GM12878 (cell line): ENCODE results near the gene SEC14L1. TPM values are rescaled to one million over a fixed set of nuclear protein-coding genes. Genes with fewer than 3 reads are reported as not detected.
A peak's percentile ranks its signal among the peaks of the same experiment; 100 is the strongest.

Experiments used
- BCL11A ChIP-seq: IDR thresholded peaks from 2 replicates; pipeline ENCODE4 v1.6.1; 2011; ENCODE audit warnings: low read depth, low read length
- CBX3 ChIP-seq: fragments of 200-600 bp; sonication (generic); IDR thresholded peaks from 2 replicates; pipeline ENCODE4 v1.6.1; 2016; ENCODE audit warnings: low read depth, borderline replicate concordance
- DPF2 ChIP-seq: fragments of 450-650 bp; IDR thresholded peaks from 2 replicates; pipeline ENCODE4 v1.6.1; 2017; ENCODE audit warnings: mild to moderate bottlenecking
- EED ChIP-seq: sonication (generic); IDR thresholded peaks from 2 replicates; pipeline ENCODE4 v1.6.1; 2016; ENCODE audit warnings: antibody characterized with exemption, low read depth
- ETV6 ChIP-seq, 2 experiments: fragments of 450-650 bp in 1 of 2; IDR thresholded peaks in 1 of 2; conservative IDR thresholded peaks in 1 of 2; 2 replicates each; pipeline ENCODE4 v1.6.1; 2014; ENCODE audit warnings: antibody characterized with exemption in 1 of 2, borderline replicate concordance in 1 of 2, low read depth in 1 of 2, mild to moderate bottlenecking in 1 of 2, moderate library complexity in 1 of 2
- FOXK2 ChIP-seq: fragments of 450-650 bp; IDR thresholded peaks from 2 replicates; pipeline ENCODE4 v1.6.1; 2017; ENCODE audit warnings: mild to moderate bottlenecking, moderate library complexity
- FOXM1 ChIP-seq: IDR thresholded peaks from 2 replicates; pipeline ENCODE4 v1.6.1; 2012; ENCODE audit warnings: low read depth, mild to moderate bottlenecking, inconsistent platforms, low read length, moderate library complexity
- HDAC2 ChIP-seq: fragments of 200-600 bp; sonication (generic); IDR thresholded peaks from 2 replicates; pipeline ENCODE4 v1.6.1; 2017
- MAX ChIP-seq: IDR thresholded peaks from 2 replicates; pipeline ENCODE4 v1.6.1; 2012; ENCODE audit warnings: low read depth, low read length, improper control_type of control experiment
- MTA3 ChIP-seq: IDR thresholded peaks from 2 replicates; pipeline ENCODE4 v1.6.1; 2012; ENCODE audit warnings: low read length, inconsistent platforms, borderline replicate concordance
- NFIC ChIP-seq: IDR thresholded peaks from 2 replicates; pipeline ENCODE4 v1.6.1; 2012; ENCODE audit warnings: low read depth, mild to moderate bottlenecking, inconsistent platforms, low read length, moderate library complexity
- PAX5 ChIP-seq: IDR thresholded peaks from 2 replicates; pipeline ENCODE4 v1.6.1; 2011; ENCODE audit warnings: low read depth, low read length, borderline replicate concordance
- PKNOX1 ChIP-seq: fragments of 450-650 bp; IDR thresholded peaks from 2 replicates; pipeline ENCODE4 v1.6.1; 2016; ENCODE audit warnings: mild to moderate bottlenecking
- RELA ChIP-seq: fragments of 450-650 bp; IDR thresholded peaks from 2 replicates; pipeline ENCODE4 v1.8.0; 2014; ENCODE audit warnings: borderline replicate concordance; ENCODE audit not compliant: partially characterized antibody
- RELB ChIP-seq: fragments of 450-650 bp; IDR thresholded peaks from 2 replicates; pipeline ENCODE4 v1.6.1; 2017; ENCODE audit warnings: low read depth, mild to moderate bottlenecking, moderate library complexity
- SMAD1 ChIP-seq: fragments of 450-650 bp; IDR thresholded peaks from 2 replicates; pipeline ENCODE4 v1.6.1; 2018; ENCODE audit warnings: mild to moderate bottlenecking, low read depth; ENCODE audit not compliant: partially characterized antibody
- SREBF2 ChIP-seq: IDR thresholded peaks from 2 replicates; pipeline ENCODE4 v1.6.1; 2012; ENCODE audit warnings: mild to moderate bottlenecking, low read length
- STAT3 ChIP-seq: IDR thresholded peaks from 2 replicates; pipeline ENCODE4 v1.6.1; 2011; ENCODE audit warnings: low read depth, low read length, improper control_type of control experiment
- SUZ12 ChIP-seq: fragments of 200-600 bp; sonication (generic); IDR thresholded peaks from one replicate; pipeline ENCODE4 v1.6.1; 2018; ENCODE audit warnings: antibody characterized with exemption, mild to moderate bottlenecking; ENCODE audit not compliant: unreplicated experiment
- TCF12 ChIP-seq: IDR thresholded peaks from 2 replicates; pipeline ENCODE4 v1.6.1; 2011; ENCODE audit warnings: low read depth, mild to moderate bottlenecking, low read length
- polyA plus RNA-seq, 11 experiments: library from polyadenylated mRNA; depleted of rRNA in 4 of 11; unstranded in 6 of 11; stranded (reverse) in 5 of 11; fragments of >200 nt; fragmentation: Nextera tagmentation in 4 of 11; fragmentation: Illumina TruSeq in 1 of 11; extraction: Ambion mirVana in 4 of 11; extraction: Trizol in 1 of 11; gene quantifications; 1 replicate in 1 of 11; 2 replicates in 10 of 11; pipeline versions ENCODE4 v1.2.1 to v1.2.3, GENCODE V29; 2011 to 2016; ENCODE audit warnings: inconsistent platforms in 2 of 11, missing spikeins in 2 of 11, low read depth in 1 of 11
- total RNA-seq, 4 experiments: library from RNA; depleted of rRNA in 3 of 4; stranded (reverse); fragments of >200 nt in 3 of 4; fragmentation: Illumina TruSeq in 1 of 4; extraction: Trizol in 1 of 4; gene quantifications; 2 replicates each; pipeline versions ENCODE4 v1.2.1 to v1.2.3, GENCODE V29; 2013 to 2021
- TF ChIP-seq, protein P1 (sequence below): fragments of 450-650 bp; formaldehyde crosslinking; IDR thresholded peaks from 2 replicates; pipeline ENCODE4 v1.4.0; 2020; ENCODE audit warnings: mild to moderate bottlenecking, moderate library complexity
- TF ChIP-seq, protein P2 (sequence below): IDR thresholded peaks from 2 replicates; pipeline ENCODE4 v1.6.1; 2011; ENCODE audit warnings: borderline replicate concordance, low read depth, mild to moderate bottlenecking, moderate library complexity, mixed read lengths, low read length; ENCODE audit not compliant: insufficient read depth; ENCODE audit errors: extremely low read length

SEC14L1 gene
- total and polyA plus RNA-seq, 10 of the 15 experiments (the other 5 are each of a cell fraction or from before 2014, with no cell fraction given) = 6.3 to 66.1 (median 33.5) TPM

DNA sequence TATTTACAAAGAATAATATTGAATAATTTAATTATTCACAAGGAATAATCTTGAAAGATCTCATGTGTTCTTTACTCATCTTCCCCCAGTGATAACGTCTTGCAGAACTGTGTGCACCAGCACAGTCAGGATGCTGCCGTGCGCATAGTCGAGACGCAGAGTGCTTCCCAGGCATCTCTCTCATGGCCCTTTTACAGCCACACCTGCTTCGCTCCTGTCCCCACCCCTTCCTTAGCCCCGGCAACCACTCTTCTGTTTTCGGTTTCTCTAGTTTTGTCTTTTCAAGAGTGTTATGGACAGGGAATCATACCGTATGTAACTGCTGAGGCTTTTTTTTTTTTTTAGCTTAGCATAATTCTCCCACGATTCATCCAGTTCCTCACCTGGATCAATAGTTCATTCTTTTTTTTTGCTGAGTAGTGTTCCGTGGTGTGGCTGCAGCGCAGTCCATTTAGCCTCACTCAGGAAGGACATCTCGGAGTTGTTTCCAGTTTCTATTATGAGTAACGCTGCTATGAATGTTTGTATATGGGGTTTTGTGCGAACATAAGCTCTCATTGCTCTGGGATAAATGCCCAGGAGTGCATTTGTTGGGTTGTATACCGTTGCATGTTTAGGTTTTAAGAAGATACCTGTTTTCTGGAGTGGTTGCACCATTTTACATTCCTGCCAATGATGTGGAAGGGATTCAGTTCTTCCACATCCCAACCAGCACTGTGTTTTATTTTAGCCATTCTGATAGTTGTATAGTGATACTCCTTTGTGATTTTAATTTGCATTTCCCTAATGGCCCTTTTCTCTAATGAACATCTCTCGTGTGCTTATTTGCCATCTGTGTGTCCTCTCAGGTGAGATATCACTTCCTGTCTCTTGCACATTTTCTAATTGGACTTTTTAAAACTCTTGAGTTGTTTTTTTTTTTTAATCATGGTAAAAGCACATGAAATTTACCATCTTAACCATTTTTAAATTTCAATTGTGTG, 47.6 kb downstream of the SEC14L1 start (continued):
- TF ChIP-seq PKNOX1 = no peak
- TF ChIP-seq HDAC2 = no peak
- no peak for TF ChIP-seq DPF2
- no peak for TF ChIP-seq RELB
- no peak for TF ChIP-seq SREBF2
- no peak for TF ChIP-seq FOXM1
- no peak for TF ChIP-seq MAX
- TF ChIP-seq MTA3 = no peak
- TF ChIP-seq, protein P1, sequence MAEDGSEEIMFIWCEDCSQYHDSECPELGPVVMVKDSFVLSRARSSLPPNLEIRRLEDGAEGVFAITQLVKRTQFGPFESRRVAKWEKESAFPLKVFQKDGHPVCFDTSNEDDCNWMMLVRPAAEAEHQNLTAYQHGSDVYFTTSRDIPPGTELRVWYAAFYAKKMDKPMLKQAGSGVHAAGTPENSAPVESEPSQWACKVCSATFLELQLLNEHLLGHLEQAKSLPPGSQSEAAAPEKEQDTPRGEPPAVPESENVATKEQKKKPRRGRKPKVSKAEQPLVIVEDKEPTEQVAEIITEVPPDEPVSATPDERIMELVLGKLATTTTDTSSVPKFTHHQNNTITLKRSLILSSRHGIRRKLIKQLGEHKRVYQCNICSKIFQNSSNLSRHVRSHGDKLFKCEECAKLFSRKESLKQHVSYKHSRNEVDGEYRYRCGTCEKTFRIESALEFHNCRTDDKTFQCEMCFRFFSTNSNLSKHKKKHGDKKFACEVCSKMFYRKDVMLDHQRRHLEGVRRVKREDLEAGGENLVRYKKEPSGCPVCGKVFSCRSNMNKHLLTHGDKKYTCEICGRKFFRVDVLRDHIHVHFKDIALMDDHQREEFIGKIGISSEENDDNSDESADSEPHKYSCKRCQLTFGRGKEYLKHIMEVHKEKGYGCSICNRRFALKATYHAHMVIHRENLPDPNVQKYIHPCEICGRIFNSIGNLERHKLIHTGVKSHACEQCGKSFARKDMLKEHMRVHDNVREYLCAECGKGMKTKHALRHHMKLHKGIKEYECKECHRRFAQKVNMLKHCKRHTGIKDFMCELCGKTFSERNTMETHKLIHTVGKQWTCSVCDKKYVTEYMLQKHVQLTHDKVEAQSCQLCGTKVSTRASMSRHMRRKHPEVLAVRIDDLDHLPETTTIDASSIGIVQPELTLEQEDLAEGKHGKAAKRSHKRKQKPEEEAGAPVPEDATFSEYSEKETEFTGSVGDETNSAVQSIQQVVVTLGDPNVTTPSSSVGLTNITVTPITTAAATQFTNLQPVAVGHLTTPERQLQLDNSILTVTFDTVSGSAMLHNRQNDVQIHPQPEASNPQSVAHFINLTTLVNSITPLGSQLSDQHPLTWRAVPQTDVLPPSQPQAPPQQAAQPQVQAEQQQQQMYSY (CRISPR knock-in tag) = no peak
- no peak for TF ChIP-seq ETV6 (conservative IDR thresholded peaks at IDR 0.05 in 1 of 2, IDR thresholded peaks at IDR 0.05 in 1 of 2; ENCODE audit: borderline replicate concordance in 1 of 2, low read depth in 1 of 2)
- no peak for TF ChIP-seq RELA
- TF ChIP-seq SMAD1 = no peak
- no peak for TF ChIP-seq BCL11A
- no peak for TF ChIP-seq FOXK2
- TF ChIP-seq PAX5 = no peak
- TF ChIP-seq NFIC = peak; percentile 27; the same call in 1 of the 2 replicates
- TF ChIP-seq, protein P2, sequence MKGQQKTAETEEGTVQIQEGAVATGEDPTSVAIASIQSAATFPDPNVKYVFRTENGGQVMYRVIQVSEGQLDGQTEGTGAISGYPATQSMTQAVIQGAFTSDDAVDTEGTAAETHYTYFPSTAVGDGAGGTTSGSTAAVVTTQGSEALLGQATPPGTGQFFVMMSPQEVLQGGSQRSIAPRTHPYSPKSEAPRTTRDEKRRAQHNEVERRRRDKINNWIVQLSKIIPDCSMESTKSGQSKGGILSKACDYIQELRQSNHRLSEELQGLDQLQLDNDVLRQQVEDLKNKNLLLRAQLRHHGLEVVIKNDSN = no peak
- TF ChIP-seq TCF12 = 0 out of 2 replicates have a peak, but pooled peaks have one; percentile 18
- no peak for TF ChIP-seq CBX3
- peak; percentile 44; the same call in 1 of the 2 replicates for TF ChIP-seq STAT3
- TF ChIP-seq SUZ12 = no peak
- peak; percentile 55 for TF ChIP-seq EED
